Activated CD4-positive, alpha-beta T cell treated with anti-CD3 and anti-CD28 coated beads for 1 hour (primary cell): ENCODE results near the gene ARMC12.
"Not testable (repeated sequence)": the region's sequence is repeated elsewhere in the genome, so short reads cannot be mapped to it uniquely, and the experiment has no call there.

ENCODE experiments used
- DNase-seq: peaks from one replicate; pipeline ENCODE4 v3.0.0-alpha.2; 2020

The ARMC12 gene

GRCh38 chr6:35719404-35719829 lies 17.4 kb upstream of the ARMC12 start:
- no peak for DNase-seq

GRCh38 chr6:35719830-35720733 lies 16.8 kb upstream of the ARMC12 start:
- DNase-seq: no peak

- no peak for DNase-seq
Observed at GRCh38 chr6:35722121-35722761, 14.6 kb upstream of the ARMC12 start.

DNA sequence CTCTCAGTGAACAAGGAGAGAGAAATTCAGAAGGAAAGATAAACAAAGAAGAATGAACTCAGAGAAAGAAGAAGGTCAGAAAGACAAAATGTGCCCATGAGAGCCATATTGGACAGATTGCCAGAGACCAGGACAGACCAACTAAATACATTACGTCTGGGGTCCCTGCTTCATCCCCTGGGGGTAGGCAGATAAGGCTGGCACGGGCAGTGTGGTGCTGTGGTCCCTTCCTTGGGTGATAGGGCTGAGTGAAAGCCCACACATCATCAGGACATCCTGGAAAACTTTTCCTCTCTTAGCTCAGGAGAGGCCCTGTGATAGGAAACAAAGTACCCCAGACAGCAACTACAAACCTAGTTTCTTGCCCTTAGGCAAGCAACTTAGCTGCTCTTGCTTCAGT lies 13.2 kb upstream of the ARMC12 start:
- DNase-seq: no peak

GRCh38 chr6:35724059-35724458 lies 12.8 kb upstream of the ARMC12 start:
- DNase-seq: no peak

GRCh38 chr6:35724471-35724870 lies 12.4 kb upstream of the ARMC12 start:
- DNase-seq: no peak

DNA sequence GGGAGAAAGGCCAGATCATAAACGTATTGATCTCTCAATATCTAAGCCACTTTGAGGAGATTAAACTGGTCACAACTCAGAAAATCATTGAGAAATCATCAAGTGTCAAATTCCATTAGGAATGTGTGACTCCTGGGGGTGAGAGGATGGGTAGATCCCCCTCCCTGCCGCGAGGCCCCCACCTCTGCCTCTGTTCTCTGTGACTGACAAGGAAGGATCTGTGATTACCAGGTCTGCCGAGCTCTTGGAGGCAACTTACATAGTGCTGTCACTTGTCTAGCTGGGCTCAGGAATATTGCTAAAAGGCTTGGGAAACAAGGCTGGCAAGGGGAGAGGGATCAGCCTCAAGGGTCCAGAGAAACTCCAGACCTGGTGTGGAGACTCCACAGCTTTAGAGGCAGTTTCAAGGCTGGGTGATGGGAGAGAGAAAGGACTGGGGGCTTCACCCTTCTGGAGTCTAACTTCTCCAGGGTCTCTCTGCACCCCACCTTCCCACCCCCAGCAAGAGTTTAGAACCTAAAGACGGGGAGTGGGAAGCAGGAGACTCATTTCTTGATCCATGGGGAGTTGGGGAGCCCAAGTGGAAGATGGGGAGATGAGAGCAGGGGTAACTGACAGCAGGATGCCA lies 11.6 kb upstream of the ARMC12 start:
- no peak for DNase-seq

DNA sequence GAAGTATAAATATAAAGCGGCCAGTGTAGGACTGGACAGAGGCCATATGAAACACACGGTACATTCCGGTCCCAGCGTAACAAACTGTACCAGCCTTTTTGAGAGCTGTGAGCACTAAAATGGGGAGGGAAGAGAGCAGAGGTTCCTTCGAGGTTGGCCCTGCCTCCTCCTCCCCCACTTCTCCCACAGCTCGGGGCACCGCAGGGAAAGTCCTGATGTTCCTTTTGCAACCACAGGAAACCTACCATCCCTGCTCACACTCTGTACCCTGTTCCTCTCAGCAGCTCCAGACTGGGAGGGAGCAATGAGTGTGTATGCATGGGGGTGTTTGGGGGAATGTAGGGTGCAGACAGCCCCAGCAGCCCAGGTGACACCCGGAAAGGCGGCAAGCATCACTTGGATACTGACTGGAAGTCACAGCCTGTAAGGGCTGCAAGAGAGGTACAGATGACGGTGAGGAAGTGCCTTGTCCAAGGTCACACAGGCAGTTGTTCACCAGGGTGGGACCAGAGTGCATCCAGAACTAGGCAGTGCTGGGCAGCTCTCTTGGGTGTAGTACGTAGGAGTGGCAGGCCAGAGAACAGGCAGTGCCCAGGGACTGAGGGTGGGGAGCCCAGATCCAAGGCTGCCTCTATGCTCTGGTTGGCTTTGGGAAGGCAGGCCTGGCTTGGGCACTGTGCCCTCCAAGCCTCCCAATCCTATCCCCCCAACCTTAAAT lies 11.0 kb upstream of the ARMC12 start:
- no peak for DNase-seq

- DNase-seq: no peak
Observed at GRCh38 chr6:35727231-35727934, 9.4 kb upstream of the ARMC12 start.

- DNase-seq: peak; percentile 78
Observed at GRCh38 chr6:35727935-35728682, 8.7 kb upstream of the ARMC12 start.

- DNase-seq: peak; percentile 28
Observed at GRCh38 chr6:35728683-35729678, 7.9 kb upstream of the ARMC12 start.

- DNase-seq: no peak
Observed at GRCh38 chr6:35729722-35730121, 7.1 kb upstream of the ARMC12 start.

- no peak for DNase-seq
Observed at GRCh38 chr6:35730745-35731413, 6.0 kb upstream of the ARMC12 start.

DNA sequence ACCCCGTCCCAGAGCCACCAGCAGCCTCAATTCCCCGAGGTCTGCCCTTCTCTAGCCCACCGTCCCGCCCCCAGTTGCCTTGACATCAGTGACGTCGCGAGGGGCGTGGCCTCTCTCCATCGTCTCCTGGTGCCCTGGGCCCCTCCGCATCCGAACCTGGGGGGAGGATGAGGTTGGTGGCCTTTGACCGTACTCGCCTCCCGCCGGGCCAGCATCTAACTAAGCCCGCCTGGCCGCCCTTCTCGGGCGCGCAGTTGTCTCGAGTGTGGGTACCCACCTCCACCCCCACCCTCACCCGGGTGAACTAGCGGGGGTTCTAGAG lies 5.5 kb upstream of the ARMC12 start:
- DNase-seq: peak; percentile 89

GRCh38 chr6:35731736-35732532 lies 4.9 kb upstream of the ARMC12 start:
- DNase-seq: peak; percentile 86

DNA sequence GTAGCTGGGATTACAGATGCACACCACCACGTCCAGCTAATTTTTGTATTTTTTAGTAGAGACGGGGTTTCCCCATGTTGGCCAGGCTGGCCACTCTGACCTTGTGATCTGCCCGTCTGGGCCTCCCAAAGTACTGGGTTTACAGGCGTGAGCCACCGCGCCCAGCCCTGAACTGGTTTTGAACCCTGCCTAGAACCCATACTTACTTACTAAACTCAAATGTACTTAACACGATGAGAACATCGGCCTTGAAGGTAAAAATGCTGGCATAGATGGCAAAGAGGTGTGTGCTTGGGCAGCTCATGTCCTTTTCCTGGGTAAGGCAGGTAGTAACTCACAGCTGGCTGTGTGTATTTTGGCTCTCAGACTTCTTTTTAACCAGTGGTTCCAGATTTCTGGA lies 3.2 kb upstream of the ARMC12 start:
- no peak for DNase-seq

- DNase-seq: not testable (repeated sequence)
Observed at GRCh38 chr6:35734319-35734718, 2.5 kb upstream of the ARMC12 start.

DNA sequence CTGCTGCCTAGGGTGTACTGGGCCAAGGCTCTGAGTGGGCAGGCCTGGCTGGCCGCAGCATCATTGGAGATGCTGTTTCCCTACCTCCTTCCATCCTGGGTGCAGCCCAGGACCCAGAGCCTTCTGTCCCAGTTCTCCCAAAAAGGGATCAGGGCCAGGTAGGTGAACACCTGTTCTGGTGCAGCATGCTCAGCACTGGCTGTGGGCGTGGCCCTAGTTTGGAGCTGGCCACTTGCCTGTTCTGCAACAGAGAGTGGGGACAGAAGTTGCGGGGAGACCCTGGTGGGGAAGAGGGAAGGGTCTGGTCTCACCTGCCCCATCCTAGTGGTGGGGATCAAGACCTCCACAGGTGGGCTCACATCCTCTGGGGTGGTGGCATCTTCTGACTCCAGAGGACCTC lies 1.4 kb upstream of the ARMC12 start:
- DNase-seq: no peak

- peak; percentile 77 for DNase-seq
Observed at GRCh38 chr6:35736253-35736894, 458 bp upstream of the ARMC12 start.
